LNCaP clone FGC (cell line): Measurements from ENCODE around the gene C1QL2.

Experiments
- DNase-seq: peaks from one replicate; pipeline ENCODE4 v3.0.0-alpha.2; 2011; ENCODE audit warnings: low read depth
- H3K4me3 ChIP-seq: 2 replicates; pipeline ENCODE4 v1.5.1; 2011; ENCODE audit warnings: mild to moderate bottlenecking, low read depth, low read length, control low read depth
- CTCF ChIP-seq: IDR thresholded peaks from 2 replicates; pipeline ENCODE4 v1.5.1; 2012; ENCODE audit warnings: mild to moderate bottlenecking; ENCODE audit not compliant: control insufficient read depth, insufficient read depth; ENCODE audit errors: extremely low read depth

C1QL2 gene

DNA sequence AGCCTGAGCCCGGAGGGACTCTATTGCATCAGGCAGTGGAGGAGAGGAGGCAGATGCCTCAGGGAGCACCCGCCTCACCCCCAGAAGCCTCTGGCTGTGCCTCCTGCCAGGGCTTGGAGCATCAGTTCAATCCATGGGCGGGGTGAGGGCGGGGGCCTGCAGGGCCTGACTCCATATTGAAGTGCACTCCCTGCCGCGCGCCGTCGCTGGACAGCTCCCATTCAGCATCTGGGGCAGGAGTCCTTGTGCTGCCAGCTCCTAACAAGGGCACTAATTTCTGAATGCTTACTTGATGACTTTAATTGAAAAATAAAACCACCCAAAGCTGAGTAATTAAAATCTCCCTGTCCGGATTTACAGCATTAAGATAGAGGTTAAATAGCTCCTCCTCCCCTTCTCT is 23.8 kb downstream of the C1QL2 start:
- no peak overlapping the region for H3K4me3 ChIP-seq
- DNase-seq, result no peak
- no peak for TF ChIP-seq CTCF

- no peak overlapping the region for H3K4me3 ChIP-seq
- peak; percentile 38; the same call in 1 of the 2 replicates for TF ChIP-seq CTCF
- no peak for DNase-seq
Measured at GRCh38 chr2:119126650-119127049, 31.9 kb downstream of the C1QL2 start.

GRCh38 chr2:119123389-119123788 is 35.2 kb downstream of the C1QL2 start:
- no peak for DNase-seq
- no peak overlapping the region for H3K4me3 ChIP-seq
- TF ChIP-seq CTCF, result no peak

GRCh38 chr2:119122663-119123062 is 35.9 kb downstream of the C1QL2 start:
- TF ChIP-seq CTCF, result no peak
- H3K4me3 ChIP-seq, result no peak overlapping the region
- no peak for DNase-seq

DNA sequence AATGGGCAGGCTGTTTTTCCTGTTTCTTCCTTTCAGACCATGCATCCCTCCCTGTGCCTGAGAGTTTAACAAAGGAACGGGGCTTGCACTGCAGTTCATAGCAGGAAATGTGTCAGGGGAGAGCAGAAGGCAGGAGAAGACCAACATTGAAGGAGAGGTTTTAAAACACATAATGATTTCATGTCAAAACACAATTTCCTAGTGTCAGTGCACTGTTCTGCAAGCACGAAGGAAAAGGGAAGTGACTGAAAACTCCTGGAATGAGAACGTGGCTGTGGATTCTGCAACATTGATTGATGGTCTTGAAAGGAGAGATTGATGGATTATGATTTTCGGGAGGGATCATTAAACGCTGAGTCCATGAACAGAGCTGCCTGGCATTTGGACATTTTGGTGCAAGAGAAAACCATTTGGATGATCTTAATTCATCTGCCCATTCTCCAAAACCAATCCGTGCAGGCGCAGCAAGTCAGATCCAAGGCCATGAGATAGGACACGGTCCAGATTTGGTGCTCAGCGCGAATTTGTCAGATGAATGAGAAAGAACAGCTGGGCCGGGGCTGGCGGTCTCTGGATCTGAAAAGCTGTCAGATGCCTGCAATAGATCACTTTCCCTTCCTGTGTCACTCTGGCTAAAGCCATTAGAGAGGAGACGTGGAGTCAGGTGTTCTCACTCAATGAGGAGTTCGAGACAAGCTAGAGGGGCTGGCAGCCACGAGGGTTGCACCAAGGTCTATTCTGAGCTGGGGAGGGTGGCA is 38.4 kb downstream of the C1QL2 start:
- TF ChIP-seq CTCF, result no peak
- H3K4me3 ChIP-seq, result no peak overlapping the region
- no peak for DNase-seq

- no peak for DNase-seq
- no peak for TF ChIP-seq CTCF
- H3K4me3 ChIP-seq, result no peak overlapping the region
Measured at GRCh38 chr2:119119076-119119785, 39.3 kb downstream of the C1QL2 start.
